Neural progenitor cell (in vitro differentiated cells): ENCODE measurements around the gene KMT2C. TPM values are rescaled to one million over a fixed set of nuclear protein-coding genes. Genes with fewer than 3 reads are reported as not detected.
A peak's percentile ranks its signal among the peaks of the same experiment; 100 is the strongest.

Experiments
- DNase-seq: peaks from one replicate; pipeline ENCODE4 v3.0.0-alpha.2; 2016; ENCODE audit warnings: low spot score
- H2AFZ ChIP-seq: fragments of 200-600 bp; sonication (generic); replicated peaks from 2 replicates; pipeline ENCODE4 v1.6.1; 2016; ENCODE audit warnings: antibody characterized with exemption
- H3F3A ChIP-seq: fragments of 200-600 bp; sonication (generic); 2 replicates; pipeline ENCODE4 v1.6.1; 2016; ENCODE audit warnings: antibody characterized with exemption, low read depth
- H3K27ac ChIP-seq: fragments of 200-600 bp; sonication (generic); 2 replicates; pipeline ENCODE4 v1.5.1; 2016; ENCODE audit warnings: mild to moderate bottlenecking
- H3K27me3 ChIP-seq: fragments of 200-600 bp; sonication (generic); 2 replicates; pipeline ENCODE4 v1.6.1; 2016; ENCODE audit warnings: mild to moderate bottlenecking, moderate library complexity
- H3K36me3 ChIP-seq: fragments of 200-600 bp; sonication (generic); 2 replicates; pipeline ENCODE4 v1.5.1; 2016
- H3K4me1 ChIP-seq: fragments of 200-600 bp; sonication (generic); 2 replicates; pipeline ENCODE4 v1.6.1; 2016; ENCODE audit warnings: mixed run types
- H3K4me2 ChIP-seq: fragments of 200-600 bp; sonication (generic); 2 replicates; pipeline ENCODE4 v1.6.1; 2016
- H3K4me3 ChIP-seq: fragments of 200-600 bp; sonication (generic); 2 replicates; pipeline ENCODE4 v1.5.1; 2016
- H3K79me2 ChIP-seq: fragments of 200-600 bp; sonication (generic); 2 replicates; pipeline ENCODE4 v1.6.1; 2016; ENCODE audit warnings: low read depth
- H3K9ac ChIP-seq: fragments of 200-600 bp; sonication (generic); 2 replicates; pipeline ENCODE4 v1.6.1; 2016
- H3K9me3 ChIP-seq: fragments of 200-600 bp; sonication (generic); 2 replicates; pipeline ENCODE4 v1.5.1; 2016; ENCODE audit warnings: low read depth
- H4K20me1 ChIP-seq: fragments of 200-600 bp; sonication (generic); 2 replicates; pipeline ENCODE4 v1.6.1; 2016; ENCODE audit warnings: low read depth
- H3K27ac Mint-ChIP-seq: 3 replicates; pipeline ENCODE4 v1.8.0; 2021; ENCODE audit warnings: mixed read lengths
- H3K27me3 Mint-ChIP-seq: 2 replicates; pipeline ENCODE4 v1.8.0; 2022; ENCODE audit warnings: low read depth, mild to moderate bottlenecking, inconsistent platforms, moderate library complexity, mixed read lengths; ENCODE audit not compliant: insufficient read depth
- H3K36me3 Mint-ChIP-seq: 3 replicates; pipeline ENCODE4 v1.8.0; 2021; ENCODE audit warnings: mixed read lengths
- H3K4me1 Mint-ChIP-seq: 3 replicates; pipeline ENCODE4 v1.8.0; 2021; ENCODE audit warnings: mixed read lengths
- H3K4me3 Mint-ChIP-seq: 3 replicates; pipeline ENCODE4 v1.8.0; 2021; ENCODE audit warnings: mild to moderate bottlenecking, moderate library complexity, mixed read lengths
- H3K9me3 Mint-ChIP-seq: 3 replicates; pipeline ENCODE4 v1.8.0; 2020; ENCODE audit warnings: mixed read lengths
- CTCF ChIP-seq: fragments of 200-600 bp; sonication (generic); IDR thresholded peaks from 2 replicates; pipeline ENCODE4 v1.5.1; 2017; ENCODE audit warnings: antibody characterized with exemption, mild to moderate bottlenecking
- EZH2 ChIP-seq: fragments of 200-600 bp; sonication (generic); IDR thresholded peaks from 2 replicates; pipeline ENCODE4 v1.6.1; 2017; ENCODE audit warnings: antibody characterized with exemption, mild to moderate bottlenecking, moderate library complexity
- EZH2phosphoT487 ChIP-seq: fragments of 200-600 bp; sonication (generic); IDR thresholded peaks from 2 replicates; pipeline ENCODE4 v1.6.1; 2017; ENCODE audit warnings: antibody characterized with exemption
- total RNA-seq: library from RNA; depleted of rRNA; stranded (reverse); fragments of >200 nt; gene quantifications from 2 replicates; pipeline ENCODE4 v1.2.3, GENCODE V29; 2015; ENCODE audit warnings: low replicate concordance

KMT2C gene
- 25.7 and 26.4 TPM in 2 replicates for total RNA-seq

- Mint-ChIP-seq H3K9me3 (peaks cover 2% of the 10 kb centered on the region), H3K27ac (peak within 1 kb of the TSS; percentile 33), H3K4me3 (peak within 1 kb of the TSS; percentile 96), H3K36me3 (no peaks in the 10 kb centered on the region), H3K27me3 (peaks cover 5% of the 10 kb centered on the region), H3K4me1 (peaks cover 27% of the 10 kb centered on the region)
- H3K27ac ChIP-seq, result peak within 1 kb of the TSS; percentile 93
- no peaks in the 10 kb centered on the region for H3K9me3 ChIP-seq
- H3K27me3 ChIP-seq, result peaks cover 11% of the 10 kb centered on the region
- peaks cover 26% of the 10 kb centered on the region for H3K4me1 ChIP-seq
- TF ChIP-seq CTCF, result no peak
- TF ChIP-seq EZH2phosphoT487, result no peak
- TF ChIP-seq EZH2, result no peak
- no peaks in the 10 kb centered on the region for H3K36me3 ChIP-seq
- H4K20me1 ChIP-seq, result peaks cover 44% of the 10 kb centered on the region
- H2AFZ ChIP-seq, result peak within 1 kb of the TSS; percentile 84
- DNase-seq, result peak; percentile 81
- H3K9ac ChIP-seq, result peak within 1 kb of the TSS; percentile 66
- peaks cover 47% of the 10 kb centered on the region for H3K79me2 ChIP-seq
- peaks cover 23% of the 10 kb centered on the region for H3F3A ChIP-seq
- peak within 1 kb of the TSS; percentile 99 for H3K4me3 ChIP-seq
- H3K4me2 ChIP-seq, result peak within 1 kb of the TSS; percentile 91
These were observed at the start of gene KMT2C for GRCh38 chr7:152435384-152436110. Gene KMT2C (minus strand): TSS chr7:152436003. CDS start chr7:152435786, 217 bp downstream.

GRCh38 chr7:152481082-152481481, 45.3 kb upstream of the KMT2C start:
- H3K4me3 Mint-ChIP-seq, result no peak overlapping the region
- no peaks in the 10 kb centered on the region for H3K4me1 ChIP-seq
- H2AFZ ChIP-seq, result no peak overlapping the region
- H4K20me1 ChIP-seq, result no peaks in the 10 kb centered on the region
- H3K4me3 ChIP-seq, result no peak overlapping the region
- H3K27ac Mint-ChIP-seq, result no peak overlapping the region
- DNase-seq, result no peak
- no peak overlapping the region for H3K27ac ChIP-seq
- H3K27me3 Mint-ChIP-seq, result no peaks in the 10 kb centered on the region
- no peaks in the 10 kb centered on the region for H3K4me1 Mint-ChIP-seq
- no peak for TF ChIP-seq EZH2phosphoT487
- TF ChIP-seq CTCF, result no peak
- TF ChIP-seq EZH2, result no peak
- H3K36me3 ChIP-seq, result no peaks in the 10 kb centered on the region
- no peaks in the 10 kb centered on the region for H3K36me3 Mint-ChIP-seq
- H3K79me2 ChIP-seq, result no peaks in the 10 kb centered on the region
- H3K9me3 ChIP-seq, result no peaks in the 10 kb centered on the region
- H3K9me3 Mint-ChIP-seq, result no peaks in the 10 kb centered on the region
- H3K9ac ChIP-seq, result no peak overlapping the region
- no peak overlapping the region for H3K4me2 ChIP-seq
- H3K27me3 ChIP-seq, result no peaks in the 10 kb centered on the region
- H3F3A ChIP-seq, result no peaks in the 10 kb centered on the region

GRCh38 chr7:152480664-152481063, 44.9 kb upstream of the KMT2C start:
- H3K4me1 Mint-ChIP-seq, result no peaks in the 10 kb centered on the region
- H3K9me3 ChIP-seq, result no peaks in the 10 kb centered on the region
- H3K36me3 Mint-ChIP-seq, result no peaks in the 10 kb centered on the region
- no peak overlapping the region for H3K4me3 Mint-ChIP-seq
- no peak overlapping the region for H3K4me2 ChIP-seq
- no peaks in the 10 kb centered on the region for H4K20me1 ChIP-seq
- H3K27me3 Mint-ChIP-seq, result no peaks in the 10 kb centered on the region
- no peak overlapping the region for H3K27ac Mint-ChIP-seq
- TF ChIP-seq CTCF (no peak), EZH2 (no peak), EZH2phosphoT487 (no peak)
- no peak overlapping the region for H3K9ac ChIP-seq
- no peak overlapping the region for H3K4me3 ChIP-seq
- DNase-seq, result no peak
- no peaks in the 10 kb centered on the region for H3K4me1 ChIP-seq
- no peak overlapping the region for H3K27ac ChIP-seq
- H3K79me2 ChIP-seq, result no peaks in the 10 kb centered on the region
- H3K36me3 ChIP-seq, result no peaks in the 10 kb centered on the region
- no peak overlapping the region for H2AFZ ChIP-seq
- no peaks in the 10 kb centered on the region for H3K27me3 ChIP-seq
- H3K9me3 Mint-ChIP-seq, result no peaks in the 10 kb centered on the region
- H3F3A ChIP-seq, result no peaks in the 10 kb centered on the region
